IPS DF 4.7 (cell line): ENCODE results near the gene TET2.
"Not testable (repeated sequence)": the region's sequence is repeated elsewhere in the genome, so short reads cannot be mapped to it uniquely, and the experiment has no call there.

Experiments
- DNase-seq: peaks from one replicate; pipeline ENCODE4 v3.0.0-alpha.2; 2013; ENCODE audit warnings: low spot score; ENCODE audit errors: extremely low read depth

The TET2 gene

GRCh38 chr4:105283501-105283900, 136.8 kb downstream of the TET2 start:
- DNase-seq: no peak

- DNase-seq: no peak
These were observed 141.4 kb downstream of the TET2 start for GRCh38 chr4:105288121-105288520.

GRCh38 chr4:105291925-105292324, 145.2 kb downstream of the TET2 start:
- DNase-seq: no peak

GRCh38 chr4:105293360-105293759, 146.7 kb downstream of the TET2 start:
- DNase-seq: no peak

GRCh38 chr4:105296672-105297071, 150.0 kb downstream of the TET2 start:
- DNase-seq: no peak

- not testable (repeated sequence) for DNase-seq
These were observed 152.4 kb downstream of the TET2 start for GRCh38 chr4:105299027-105299426.

GRCh38 chr4:105304085-105304484, 157.4 kb downstream of the TET2 start:
- no peak for DNase-seq

- no peak for DNase-seq
These were observed 158.6 kb downstream of the TET2 start for GRCh38 chr4:105305019-105305836.

- DNase-seq: no peak
These were observed 159.6 kb downstream of the TET2 start for GRCh38 chr4:105306158-105306781.

- no peak for DNase-seq
These were observed 160.1 kb downstream of the TET2 start for GRCh38 chr4:105306820-105307219.

- DNase-seq: no peak
These were observed 171.8 kb downstream of the TET2 start for GRCh38 chr4:105318486-105318885.

- DNase-seq: no peak
These were observed 180.5 kb downstream of the TET2 start for GRCh38 chr4:105327222-105327621.

GRCh38 chr4:105327956-105328355, 181.3 kb downstream of the TET2 start:
- no peak for DNase-seq

GRCh38 chr4:105329081-105329480, 182.4 kb downstream of the TET2 start:
- DNase-seq: no peak
